Activated naive CD4-positive, alpha-beta T cell treated with anti-CD3 and anti-CD28 coated beads, Interleukin-2, amount 10 ng/mL, durations not matched to agents 5 hours and 36 hours (primary cell): ENCODE results near the gene SH3BGR. TPM values are rescaled to one million over a fixed set of nuclear protein-coding genes. Genes with fewer than 3 reads are reported as not detected.

Experiments
- microRNA-seq: library from miRNA; unstranded; fragments of <30 nt; microRNA quantifications from one replicate; pipeline ENCODE4 v1.2.0, GENCODE V29; 2022; ENCODE audit warnings: borderline microRNAs expressed, borderline replicate concordance
- total RNA-seq, 2 experiments: library from RNA; stranded (reverse); gene quantifications; one replicate each; pipeline ENCODE4 v1.2.3, GENCODE V29; 2021

SH3BGR gene
- 1 to 10 TPM; 1.1 to 1.3 TPM for total RNA-seq

DNA sequence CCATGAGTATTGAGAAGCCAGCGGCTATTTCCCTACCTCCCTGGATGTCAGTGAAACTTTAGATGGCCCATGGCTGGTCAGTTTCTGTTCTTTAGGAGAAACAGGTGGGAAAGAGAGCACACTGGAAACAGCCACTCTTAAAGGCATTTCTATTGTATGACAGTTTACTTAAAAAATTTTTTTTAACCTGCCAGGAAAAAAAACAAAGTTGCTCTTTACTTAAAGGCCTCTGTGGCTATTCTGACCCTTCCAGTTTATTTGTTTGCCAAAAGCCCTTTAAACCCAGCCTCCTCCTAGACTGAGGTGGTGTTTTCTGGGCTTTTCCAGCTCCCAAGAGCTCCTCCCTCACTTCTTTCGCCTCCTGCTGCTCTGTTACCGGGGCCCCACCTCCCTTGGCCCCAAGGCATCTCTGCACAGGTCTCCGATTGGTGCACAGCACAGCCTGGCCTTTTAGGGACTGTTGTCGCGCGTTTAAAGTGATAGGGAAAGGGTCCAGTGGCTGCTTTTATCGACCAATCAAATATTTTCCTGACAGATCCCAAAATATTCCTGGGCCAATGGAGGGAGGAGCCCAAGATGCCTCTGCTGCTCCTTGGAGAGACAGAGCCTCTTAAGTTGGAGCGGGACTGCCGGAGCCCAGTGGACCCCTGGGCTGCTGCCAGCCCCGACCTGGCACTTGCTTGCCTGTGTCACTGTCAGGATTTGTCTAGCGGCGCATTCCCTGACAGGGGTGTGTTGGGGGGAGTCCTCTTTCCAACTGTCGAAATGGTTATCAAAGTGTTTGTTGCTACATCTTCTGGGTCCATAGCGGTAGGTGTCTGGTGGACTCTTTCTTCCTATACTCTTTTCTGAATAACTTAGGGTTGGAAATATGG, at the start of gene SH3BGR:
TSS of gene SH3BGR (plus strand) at position 639 of the 875 bp plus-strand sequence. CDS start at position 766, 127 bp downstream.

DNA sequence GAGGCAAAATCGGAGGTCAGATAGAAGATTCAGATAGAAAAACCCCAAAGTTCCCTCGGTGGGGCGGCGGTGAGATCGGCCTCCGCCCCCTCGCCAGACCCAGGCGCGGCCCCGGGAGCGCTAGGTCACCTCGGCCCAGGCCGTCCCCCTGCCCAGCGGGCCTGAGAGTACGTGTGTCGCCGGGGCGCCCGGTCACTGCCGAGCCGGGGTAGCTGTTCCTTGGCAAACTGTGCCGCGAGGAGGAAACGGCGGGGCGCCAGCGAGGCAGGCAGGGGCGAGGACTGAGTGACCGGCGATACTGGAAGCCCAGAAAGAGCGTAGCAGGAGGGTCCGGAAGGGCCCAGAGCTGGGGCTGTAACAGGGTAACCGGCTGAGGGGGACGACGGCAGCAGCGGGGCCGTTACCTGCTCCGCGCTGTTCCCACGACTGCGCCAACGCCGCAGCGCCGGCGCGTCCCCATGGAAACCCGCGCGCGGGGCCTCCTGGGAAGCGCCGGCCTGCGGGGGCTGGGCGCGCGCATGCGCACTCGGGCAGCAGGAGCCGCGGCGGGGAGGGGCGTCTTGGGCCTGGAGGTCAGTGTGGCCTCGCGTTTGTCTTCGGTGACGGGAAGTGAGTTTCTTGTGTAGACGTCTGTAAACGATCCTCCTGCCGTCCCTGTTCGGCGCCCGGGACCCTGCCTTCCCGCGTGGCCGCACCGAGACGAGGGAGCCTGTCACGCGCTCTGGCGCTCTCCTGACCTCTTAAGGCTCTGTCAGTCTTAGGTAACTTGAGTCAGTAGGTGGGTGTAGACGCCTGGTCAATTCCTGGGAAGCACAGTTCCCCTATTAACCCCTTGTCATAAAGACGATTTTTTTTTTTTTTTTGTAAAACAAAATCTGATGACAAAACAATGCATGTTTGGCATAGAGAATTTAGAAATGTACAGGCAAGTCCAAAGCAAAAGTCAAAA, 6.2 kb upstream of the SH3BGR start, which contains the start of gene LCA5L:
TSS of gene LCA5L (minus strand) at position 458 of the 949 bp plus-strand sequence. CDS start 17,285 bp downstream, outside the sequence.

Small RNA genes lying within 50 kb of the gene (microRNA-seq; reads per million reads assigned to microRNA genes)
- not detected for gene MIR6508

Other genes with a start within 250 kb of the SH3BGR start
- 10 to 100 TPM; 39.2 to 41.4 TPM for gene BRWD1, start 138.3 kb upstream of the SH3BGR start, total RNA-seq
- gene HMGN1, start 102.9 kb upstream of the SH3BGR start, total RNA-seq: 100 to 1,000 TPM; 328 to 356 TPM
- gene LCA5L, start 6.2 kb upstream of the SH3BGR start, total RNA-seq: not detected
- gene B3GALT5, start 161.0 kb downstream of the SH3BGR start, total RNA-seq: not detected